NCI-H748 treated with DMSO at 0.1 percent for 48 hours (cell line): ENCODE results near the gene GTF3C2.

Source experiments
- DNase-seq: peaks from one replicate; lab custom pipeline; 2025; lab: John Stamatoyannopoulos, UW

The GTF3C2 gene, protein sequence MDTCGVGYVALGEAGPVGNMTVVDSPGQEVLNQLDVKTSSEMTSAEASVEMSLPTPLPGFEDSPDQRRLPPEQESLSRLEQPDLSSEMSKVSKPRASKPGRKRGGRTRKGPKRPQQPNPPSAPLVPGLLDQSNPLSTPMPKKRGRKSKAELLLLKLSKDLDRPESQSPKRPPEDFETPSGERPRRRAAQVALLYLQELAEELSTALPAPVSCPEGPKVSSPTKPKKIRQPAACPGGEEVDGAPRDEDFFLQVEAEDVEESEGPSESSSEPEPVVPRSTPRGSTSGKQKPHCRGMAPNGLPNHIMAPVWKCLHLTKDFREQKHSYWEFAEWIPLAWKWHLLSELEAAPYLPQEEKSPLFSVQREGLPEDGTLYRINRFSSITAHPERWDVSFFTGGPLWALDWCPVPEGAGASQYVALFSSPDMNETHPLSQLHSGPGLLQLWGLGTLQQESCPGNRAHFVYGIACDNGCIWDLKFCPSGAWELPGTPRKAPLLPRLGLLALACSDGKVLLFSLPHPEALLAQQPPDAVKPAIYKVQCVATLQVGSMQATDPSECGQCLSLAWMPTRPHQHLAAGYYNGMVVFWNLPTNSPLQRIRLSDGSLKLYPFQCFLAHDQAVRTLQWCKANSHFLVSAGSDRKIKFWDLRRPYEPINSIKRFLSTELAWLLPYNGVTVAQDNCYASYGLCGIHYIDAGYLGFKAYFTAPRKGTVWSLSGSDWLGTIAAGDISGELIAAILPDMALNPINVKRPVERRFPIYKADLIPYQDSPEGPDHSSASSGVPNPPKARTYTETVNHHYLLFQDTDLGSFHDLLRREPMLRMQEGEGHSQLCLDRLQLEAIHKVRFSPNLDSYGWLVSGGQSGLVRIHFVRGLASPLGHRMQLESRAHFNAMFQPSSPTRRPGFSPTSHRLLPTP

DNA sequence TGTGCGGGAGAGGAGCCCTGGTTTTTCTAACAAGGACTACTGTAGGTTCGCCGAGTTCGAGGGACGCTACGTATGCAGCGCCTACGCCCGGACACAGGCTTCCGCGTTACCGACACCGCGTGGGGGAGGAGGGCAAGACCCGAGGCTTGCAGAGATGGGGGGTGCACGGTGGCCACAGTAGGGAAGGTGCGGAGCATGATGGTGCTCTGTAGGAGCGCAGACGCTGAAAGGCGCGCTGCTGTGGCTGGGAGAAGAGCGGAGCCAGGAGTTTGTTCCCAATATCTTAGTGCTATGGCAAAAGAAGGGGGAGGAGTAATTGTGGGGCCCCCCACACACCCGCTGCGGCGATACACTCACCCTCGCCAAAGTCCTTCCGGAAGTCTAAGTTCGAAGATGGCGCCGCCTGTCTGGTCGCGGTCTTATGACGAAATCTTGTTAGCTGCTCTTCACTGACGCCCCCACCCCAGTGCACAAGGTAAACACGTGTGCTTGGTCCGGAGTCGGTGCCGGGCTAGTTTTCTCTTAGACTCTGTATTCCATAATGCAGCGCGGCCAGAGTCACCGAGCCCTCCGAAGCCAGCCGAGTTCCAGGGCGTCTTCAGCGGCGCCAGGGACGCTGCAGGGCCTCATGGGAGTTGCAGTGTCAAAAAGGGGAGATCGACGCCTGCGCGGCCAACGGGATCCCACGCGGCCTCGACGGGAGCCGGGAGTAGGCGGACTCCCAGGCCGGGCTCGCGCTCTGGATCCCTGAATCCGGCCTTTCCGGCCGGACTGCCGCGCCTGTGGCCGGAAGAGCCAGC is at the start of gene GTF3C2:
GTF3C2 (minus strand) TSS at position 383 of the 800 bp plus-strand sequence. CDS start 13,210 bp downstream, outside the sequence.
- DNase-seq = peak; percentile 92

DNA sequence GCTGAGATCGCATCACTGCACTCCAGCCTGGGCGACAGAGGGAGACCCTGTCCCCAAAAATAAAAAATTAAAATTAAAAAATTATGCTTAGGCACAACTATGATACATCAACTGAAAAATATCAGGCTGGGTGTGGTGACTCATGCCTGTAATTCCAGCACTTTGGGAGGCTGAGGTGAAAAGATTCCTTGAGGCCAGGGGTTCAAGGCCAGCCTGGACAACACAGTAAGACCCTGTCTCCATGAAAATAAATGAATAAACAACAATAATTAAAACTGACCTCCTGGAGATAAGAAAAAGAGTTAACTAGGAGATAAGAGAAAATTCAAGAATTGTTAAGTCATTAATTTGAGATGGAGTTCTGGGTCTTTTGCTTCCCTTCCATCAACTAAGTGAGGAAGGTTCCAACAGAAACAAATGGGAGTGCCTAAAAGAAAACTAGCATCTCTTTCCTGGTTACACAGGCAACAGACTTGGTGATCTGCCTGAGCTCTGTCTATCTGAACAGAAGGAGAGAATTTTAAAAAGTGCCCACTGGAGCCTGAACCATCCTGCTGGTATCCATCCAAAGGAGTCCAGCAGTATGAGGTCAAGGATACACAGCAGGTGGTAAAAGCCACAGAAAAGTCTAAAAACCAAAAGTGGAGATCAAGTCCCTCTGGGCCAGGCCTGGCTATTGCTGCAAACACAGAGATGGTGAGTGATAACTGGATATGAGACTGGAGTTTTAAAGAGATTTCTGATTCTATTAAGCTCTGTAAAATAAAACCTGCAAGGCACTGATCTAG is 44.0 kb upstream of the GTF3C2 start:
- no peak for DNase-seq

DNA sequence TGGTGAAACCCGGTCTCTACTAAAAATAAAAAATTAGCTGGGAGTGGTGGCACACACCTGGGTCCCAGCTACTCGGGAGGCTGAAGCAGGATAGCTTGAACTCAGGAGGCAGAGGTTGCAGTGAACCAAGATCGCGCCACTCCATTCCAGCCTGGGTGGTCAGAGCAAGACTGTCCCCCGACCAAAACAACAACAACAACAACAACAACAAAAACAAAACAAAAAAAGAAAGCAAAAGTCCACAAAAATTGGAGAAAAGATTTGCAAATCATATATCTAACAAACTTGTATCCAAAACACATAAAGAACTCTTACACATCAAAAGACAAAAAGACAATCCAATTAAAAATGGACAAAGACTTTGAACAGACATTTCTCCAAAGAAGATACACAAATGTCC is 42.4 kb upstream of the GTF3C2 start:
- DNase-seq = no peak

DNA sequence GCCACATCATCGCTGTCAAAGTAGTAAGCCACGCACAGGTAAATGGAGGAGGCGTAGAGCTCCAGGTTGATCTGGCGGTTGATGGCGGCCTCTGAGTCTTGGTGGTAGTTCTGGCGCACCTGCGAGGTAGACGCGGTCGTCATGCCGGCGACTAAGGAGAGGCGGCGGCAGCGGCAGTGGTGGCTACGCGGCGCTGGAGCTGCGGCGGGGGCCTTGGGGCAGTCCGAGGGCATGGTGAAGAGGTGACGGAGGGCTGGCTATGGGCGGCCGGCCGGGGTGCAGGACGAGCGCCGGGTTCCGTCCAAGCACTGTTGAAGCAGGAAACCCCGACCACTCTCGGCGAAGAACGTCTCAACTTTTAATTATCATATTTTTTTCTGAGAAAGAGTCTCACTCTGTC is 36.7 kb upstream of the GTF3C2 start:
- no peak for DNase-seq

DNA sequence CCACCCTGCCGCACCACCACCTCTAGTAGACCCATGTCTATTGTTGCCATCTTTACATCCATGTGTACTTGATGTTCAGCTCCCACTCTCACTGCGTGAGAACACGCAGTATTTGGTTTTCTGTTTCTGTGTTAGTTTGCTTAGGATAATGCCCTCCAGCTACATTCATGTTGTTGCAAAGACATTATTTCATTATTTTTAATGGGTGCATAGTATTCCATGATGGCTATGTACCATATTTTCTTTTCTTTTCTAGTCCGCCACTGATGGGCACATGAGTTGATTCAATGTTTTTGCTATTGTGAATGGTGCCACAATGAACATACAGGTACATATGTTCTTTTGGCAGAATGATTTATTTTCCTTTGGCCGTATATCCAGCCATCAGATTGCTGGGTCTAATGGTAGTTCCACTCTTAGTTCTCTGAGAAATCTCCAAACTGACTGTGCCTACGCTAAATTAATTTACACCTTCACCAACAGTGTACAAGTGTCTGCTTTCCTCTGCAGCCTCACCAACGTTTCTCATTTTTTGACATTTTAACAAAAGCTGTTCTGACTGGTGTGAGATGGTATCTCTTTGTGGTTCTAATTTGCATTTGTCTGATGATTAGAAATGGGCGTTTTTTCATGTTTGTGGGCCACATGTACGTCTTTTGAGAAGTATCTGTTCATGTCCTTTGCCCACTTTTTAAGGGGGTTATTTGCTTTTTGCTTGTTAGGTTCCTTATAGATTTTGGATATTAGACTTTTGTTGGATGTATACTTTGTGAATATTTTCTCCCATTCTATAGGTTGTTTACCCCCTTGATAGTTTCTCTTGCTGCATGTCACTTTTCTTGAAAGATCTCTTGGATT is 34.5 kb upstream of the GTF3C2 start:
- DNase-seq = no peak

DNA sequence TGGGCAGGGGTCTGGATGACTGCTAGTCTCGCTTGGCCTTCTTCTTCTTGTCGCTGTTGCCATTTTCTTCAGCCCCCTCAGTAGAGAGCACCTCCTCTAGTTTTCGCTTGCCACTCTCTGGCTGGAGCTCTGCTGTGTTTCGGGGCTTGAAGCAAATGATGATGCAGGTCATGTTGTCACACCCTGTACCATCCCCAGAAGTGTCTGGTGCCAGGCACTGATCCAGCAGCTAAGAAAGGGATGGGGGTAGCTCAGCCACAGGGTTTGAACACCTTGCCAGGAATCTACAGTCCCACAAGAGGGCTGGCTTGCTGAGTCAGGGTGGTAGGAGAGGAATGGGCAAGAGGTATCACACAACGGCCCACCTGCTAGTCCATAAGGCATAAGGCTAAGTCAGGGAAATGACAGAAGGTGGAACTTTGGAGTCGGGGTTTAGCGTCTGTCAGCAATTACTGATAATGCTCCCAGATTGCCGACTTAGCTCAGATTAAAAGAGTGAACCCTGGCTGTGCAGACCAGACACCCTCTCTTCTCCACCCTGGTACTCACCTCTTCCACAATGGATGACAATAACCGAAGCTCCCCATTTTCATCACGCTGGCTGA is 25.1 kb upstream of the GTF3C2 start:
- DNase-seq = no peak

DNA sequence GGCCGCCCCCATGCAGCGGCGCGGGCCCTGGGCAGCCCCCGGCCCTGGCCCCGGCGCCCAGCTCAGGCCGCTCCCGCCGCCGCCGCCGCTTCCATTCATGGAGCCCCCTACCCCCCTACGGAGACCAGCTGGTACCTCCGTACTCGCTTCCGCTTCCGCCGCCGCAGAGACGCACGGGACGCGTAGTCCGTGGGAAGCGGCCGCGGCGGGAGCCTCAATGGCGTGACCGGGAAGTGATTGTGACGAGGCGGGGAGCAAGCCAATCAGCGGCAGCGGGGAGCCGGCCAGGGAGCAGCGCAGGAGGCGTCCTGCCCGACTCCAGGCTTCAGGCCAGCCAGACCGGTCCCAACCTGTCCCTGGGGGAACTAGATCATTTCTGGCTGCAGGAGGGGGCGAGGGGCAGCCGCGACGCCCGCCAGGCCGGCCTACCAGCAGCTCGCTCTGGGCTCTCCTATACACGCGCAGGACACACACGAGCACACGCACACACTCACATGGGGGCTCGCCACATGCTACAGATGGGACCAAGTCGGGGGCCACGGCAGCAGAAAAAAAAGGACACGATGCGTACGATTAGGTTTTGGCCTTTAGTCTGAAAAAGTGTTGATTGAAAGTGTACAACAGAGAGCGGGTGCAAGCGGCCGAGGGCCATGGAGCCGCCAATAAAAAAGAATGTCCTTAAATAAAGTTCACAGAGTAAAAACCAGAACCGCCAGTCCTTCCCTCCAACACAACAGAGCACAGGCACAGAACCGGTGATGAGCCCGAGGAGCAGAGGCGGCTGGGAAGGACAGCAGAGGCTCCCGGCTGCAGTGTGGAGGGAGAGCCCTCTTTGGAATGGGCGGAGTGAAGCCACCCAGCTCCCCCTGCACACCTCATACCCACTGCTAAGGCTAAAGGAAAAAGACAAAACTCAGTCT is 24.3 kb upstream of the GTF3C2 start, which contains the start of gene ZNF513:
ZNF513 (minus strand) TSS at position 109 of the 920 bp plus-strand sequence. CDS start 208 bp downstream, outside the sequence.
- peak; percentile 87 for DNase-seq

DNA sequence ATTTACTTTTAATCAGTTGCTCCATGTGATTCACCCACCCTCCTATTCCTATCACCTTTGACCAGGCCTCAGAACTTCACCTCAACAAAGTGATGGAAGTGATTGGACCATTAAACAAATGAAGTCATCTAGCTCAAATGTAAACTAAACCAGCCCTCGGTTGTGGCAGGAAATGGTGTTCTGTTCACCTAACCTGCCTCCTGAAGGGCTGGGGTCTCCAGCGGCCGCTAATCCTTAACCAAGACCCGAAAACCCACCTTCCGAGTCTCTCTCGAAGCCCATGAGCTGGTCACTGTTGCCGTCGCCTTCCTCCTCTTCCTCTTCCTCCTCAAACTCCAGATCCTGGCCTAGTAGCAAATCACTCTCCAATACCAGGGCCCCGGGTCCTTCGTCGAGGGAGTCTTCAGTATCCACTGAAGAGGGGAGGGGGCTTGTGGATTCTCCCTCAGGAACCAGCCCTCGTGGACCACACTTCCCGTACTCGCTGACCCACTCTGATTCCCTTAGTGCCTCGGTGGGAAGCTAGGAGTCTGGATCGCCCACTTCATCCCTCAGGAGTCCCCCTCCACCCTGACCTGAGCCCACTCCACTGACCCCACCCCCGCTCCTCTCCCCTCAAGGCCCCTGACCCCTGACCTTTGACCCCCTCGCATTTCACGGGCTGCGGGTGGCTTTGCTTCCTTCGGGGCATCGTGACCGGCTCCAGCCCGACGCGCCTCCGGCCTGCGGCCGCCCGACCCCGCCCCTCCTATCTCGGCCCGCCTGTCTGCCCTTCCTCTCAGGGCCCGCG is 23.5 kb upstream of the GTF3C2 start:
- peak; percentile 43 for DNase-seq

DNA sequence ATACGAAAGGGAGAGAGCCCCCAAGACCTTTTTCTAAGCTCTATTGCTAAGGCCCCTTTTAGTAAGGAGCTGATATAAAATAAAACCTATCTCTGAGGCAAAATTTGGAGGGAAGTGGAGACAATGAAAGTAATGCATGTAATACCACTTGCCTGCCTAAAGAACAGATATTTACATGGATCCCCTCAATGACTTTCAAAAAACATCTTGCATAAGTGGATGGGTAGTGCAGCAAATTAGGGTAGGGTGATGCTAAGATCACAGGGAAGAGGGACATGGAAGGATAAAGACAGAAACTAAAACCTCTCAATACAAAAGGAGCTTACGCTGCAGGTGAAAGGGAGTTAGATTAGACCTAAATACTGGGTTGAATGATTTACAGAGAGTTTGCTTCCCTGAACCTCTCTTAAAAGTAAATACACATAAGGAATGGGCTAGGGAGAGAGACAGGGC is 22.8 kb upstream of the GTF3C2 start:
- no peak for DNase-seq

DNA sequence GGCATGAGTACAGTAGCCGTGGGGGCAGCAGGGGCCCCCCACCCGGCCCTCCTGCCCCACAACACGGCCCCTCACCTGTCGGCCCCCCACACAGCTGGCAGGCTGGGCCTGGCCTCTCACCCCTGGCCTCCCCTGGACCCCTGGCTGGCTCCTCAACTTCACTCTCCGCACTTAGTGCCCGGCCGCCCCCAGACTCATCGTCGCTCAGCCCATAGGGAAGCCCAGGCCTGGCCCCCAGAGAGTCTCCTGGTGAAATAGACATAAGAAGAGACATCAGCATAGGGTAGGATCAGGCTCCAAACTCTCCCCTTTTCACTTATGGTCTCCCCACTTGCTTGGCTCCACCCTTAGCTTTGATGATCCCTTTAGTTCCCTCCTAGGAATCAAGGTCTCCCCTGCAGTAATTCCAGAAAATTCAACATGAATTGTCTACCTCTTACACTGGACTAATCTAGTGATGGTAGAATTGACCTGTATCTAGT is 22.3 kb upstream of the GTF3C2 start:
- no peak for DNase-seq

DNA sequence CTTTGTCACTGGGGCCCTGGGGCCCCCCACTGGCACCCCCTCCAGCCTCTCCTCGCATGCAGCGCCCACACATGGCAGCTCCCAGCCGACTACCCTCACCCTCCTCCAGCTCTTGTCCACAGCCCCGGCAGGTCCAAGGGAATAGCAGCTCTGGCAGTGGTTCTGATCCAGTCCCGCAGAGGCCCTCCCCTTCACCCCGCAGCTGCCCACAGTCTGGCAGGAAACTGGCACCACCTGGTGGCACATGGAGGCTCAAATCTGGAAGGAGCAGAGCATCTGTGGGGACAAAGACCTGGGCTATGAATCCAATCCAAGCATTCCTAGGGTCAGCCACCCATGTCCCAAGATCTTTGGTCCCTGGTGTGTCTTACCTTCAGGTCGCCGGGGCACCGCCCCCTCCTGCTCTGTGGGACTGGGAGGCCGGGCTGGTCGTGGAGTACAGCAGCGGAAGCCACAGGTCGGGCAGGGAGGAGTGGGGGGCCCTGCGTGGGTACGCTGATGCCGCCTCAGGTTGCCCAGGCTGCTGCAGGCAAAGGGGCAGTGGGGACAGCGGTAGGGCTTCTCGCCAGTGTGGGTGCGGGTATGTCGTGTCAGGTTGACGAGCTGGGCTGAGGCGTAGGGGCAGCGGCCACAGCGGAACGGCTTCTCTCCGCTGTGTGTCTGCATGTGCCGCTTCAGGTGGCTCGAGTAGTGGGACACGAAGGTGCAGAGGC is 21.7 kb upstream of the GTF3C2 start:
- no peak for DNase-seq

DNA sequence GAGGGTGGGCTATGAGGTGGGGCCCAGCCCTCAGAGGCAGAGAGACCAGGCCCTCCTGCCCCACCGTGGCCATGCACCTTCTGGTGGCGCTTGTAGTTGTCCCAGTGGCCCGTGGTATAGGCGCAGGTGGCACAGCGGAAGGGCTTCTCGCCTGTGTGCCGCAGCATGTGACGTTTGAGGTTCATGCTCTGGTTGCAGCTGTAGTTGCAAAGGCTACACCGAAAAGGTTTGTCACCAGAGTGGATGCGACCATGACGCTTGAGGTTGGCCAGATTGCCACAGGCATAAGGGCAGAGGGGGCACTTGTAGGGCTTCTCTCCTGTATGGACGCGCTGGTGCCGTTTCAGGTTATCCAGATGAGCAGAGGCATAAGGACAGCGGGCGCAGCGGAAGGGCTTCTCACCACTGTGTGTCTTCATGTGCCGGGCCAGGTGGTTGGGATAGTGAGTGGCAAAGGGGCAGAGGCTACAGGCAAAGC is 21.1 kb upstream of the GTF3C2 start:
- no peak for DNase-seq

DNA sequence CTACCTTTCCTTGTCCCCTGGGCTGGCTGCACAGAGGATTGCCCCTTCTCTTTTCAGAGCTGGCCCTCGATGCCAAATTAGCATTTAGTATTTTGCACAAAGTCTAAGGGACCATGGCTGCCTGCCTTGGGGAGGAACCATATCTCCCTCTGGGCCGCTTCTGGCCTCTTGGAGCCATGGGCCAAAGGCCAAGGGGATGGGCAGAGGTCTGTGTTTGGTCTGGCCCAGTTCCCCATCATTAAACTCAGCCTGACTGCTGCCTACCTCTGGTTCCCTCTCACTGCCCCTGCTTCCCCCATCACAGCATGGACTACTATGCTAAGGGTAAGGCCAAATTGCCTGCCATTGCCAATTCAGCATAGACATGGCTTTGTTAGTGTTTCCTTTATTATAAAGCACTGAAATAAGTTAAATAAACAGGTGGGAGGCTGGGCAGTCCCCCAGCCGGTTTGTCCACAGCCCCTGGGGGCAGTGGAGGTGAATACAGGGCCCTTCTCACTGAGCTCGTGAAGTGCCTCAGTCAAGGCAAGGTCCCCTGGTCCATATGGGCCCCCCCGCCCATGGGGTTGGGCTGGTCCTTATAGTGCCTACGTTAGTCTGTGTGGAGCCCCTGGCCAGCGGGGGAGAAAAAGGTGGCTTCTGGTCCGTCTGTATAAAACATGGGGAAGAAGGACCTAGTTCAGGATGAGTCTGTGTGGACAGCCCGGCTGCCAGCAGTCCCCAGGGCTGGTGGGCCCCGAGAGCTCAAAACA is 20.5 kb upstream of the GTF3C2 start:
- no peak for DNase-seq

DNA sequence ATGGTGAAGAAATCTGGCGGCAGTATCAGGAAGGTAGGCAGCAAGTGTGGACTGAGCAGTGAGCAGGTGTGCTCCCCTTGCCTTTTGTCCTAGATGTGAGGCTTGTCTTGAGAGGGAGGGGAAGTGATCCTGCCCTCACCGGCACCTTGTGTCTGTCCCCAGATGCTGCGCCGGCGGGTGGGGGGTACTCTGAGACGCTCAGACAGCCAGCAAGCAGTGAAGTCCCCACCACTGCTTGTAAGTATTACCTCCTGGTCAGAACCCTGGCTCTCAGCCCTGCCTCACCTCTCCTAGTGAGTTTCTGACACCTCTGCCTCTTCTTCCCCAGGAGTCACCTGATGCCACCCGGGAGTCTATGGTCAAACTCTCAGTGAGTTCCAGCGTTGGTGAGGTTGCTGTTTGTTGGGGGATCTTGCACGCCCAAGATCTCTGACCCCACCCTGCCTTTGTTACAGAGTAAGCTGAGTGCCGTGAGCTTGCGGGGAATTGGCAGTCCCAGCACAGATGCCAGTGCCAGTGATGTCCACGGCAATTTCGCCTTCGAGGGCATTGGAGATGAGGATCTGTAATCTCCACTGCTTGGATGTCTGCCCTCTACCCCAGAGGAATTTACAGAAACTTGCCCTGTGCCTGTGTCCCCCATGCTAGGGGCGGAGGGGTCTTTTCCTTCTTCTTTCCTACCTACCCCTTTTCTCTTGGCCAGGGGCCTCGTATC is 19.7 kb upstream of the GTF3C2 start:
- no peak for DNase-seq

DNA sequence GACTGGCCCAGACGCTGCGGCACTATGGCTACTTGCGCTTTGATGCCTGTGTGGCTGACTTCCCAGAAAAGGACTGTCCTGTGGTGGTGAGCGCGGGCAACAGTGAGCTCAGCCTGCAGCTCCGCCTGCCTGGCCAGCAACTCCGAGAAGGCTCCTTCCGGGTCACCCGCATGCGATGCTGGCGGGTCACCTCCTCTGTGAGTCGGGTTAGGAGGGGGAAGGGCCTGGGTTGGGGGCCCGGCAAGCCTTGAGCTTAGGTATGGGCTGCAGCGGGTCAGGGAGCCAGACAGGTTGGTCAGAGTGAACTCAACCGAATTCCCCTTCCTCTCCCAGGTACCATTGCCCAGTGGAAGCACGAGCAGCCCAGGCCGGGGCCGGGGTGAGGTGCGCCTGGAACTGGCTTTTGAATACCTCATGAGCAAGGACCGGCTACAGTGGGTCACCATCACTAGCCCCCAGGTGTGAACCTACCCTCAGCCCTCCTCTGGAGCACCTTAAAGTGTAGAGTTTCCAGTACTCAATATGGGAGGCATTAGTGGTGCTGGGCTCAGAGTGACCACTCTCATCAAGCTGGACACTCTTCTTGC is 19.0 kb upstream of the GTF3C2 start:
- DNase-seq = no peak
